GM18511 (cell line): Measurements from ENCODE around the gene SAP30BP.

Experiments
- ATAC-seq: cut with Tn5 transposase; IDR thresholded peaks from one replicate; pipeline ENCODE4 v1.9.1; 2021; ENCODE audit warnings: mild to moderate bottlenecking, moderate library complexity; ENCODE audit not compliant: unreplicated experiment

SAP30BP gene

GRCh38 chr17:75755205-75755901 lies 88.2 kb downstream of the SAP30BP start:
- no peak for ATAC-seq

GRCh38 chr17:75755990-75756389 lies 88.9 kb downstream of the SAP30BP start:
- no peak for ATAC-seq

- no peak for ATAC-seq
Measured at GRCh38 chr17:75756451-75757085, 89.4 kb downstream of the SAP30BP start.

GRCh38 chr17:75757086-75757681 lies 90.0 kb downstream of the SAP30BP start:
- ATAC-seq, result no peak
